ENCODE measurements around the gene YPEL5. TPM values are rescaled to one million over a fixed set of nuclear protein-coding genes. Genes with fewer than 3 reads are reported as not detected.
"Not testable (repeated sequence)": the region's sequence is repeated elsewhere in the genome, so short reads cannot be mapped to it uniquely, and the experiment has no call there.

YPEL5 gene
- total RNA-seq, 2 experiments from 2014 or later = 38.9 to 52.1 TPM

DNA sequence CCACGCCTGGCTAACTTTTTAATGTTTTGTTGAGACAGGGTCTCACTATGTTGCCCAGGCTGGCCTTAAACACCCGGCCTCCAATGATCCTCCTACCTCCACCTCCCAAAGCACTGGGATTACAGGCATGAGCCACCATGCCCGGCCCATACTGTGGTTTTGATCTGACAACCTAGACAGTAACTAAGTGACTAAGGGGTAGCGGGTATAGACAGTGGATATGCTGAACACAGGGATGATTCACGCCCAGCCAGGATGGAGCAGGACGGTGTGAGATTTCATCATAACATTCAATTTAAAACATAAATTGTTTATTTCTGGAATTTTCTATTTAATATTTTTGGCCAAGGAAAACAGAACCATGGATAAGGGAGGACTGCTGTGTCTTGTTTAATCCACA, 36.0 kb upstream of the YPEL5 start:
- H3K4me3 ChIP-seq (ENCODE audit: low read depth, low read length, poor library complexity, severe bottlenecking) = no peak overlapping the region
- H3K9me2 ChIP-seq (ENCODE audit: insufficient read depth, low read length) = no peaks in the 10 kb centered on the region
- no peaks in the 10 kb centered on the region for H3K36me3 ChIP-seq (ENCODE audit: insufficient read depth, low read length)
- H3K4me1 ChIP-seq (ENCODE audit: insufficient read depth, low read length, poor library complexity, severe bottlenecking) = peaks cover 10% of the 10 kb centered on the region
- CTCF ChIA-PET (ENCODE audit: unreplicated experiment) = interaction anchor here (0.5 kb wide), 1 partner anchor 20 kb away, joined by 3 read pairs; no protein-coding TSS in a partner anchor
- H4K20me1 ChIP-seq (ENCODE audit: insufficient read depth, low read length) = no peaks in the 10 kb centered on the region
- intact Hi-C loops (cut with micrococcal nuclease; ENCODE audit: unreplicated experiment) = no loop called here
- H3K27ac ChIP-seq (ENCODE audit: low read depth, low read length, poor library complexity, severe bottlenecking) = no peak overlapping the region
- H2AFZ ChIP-seq (ENCODE audit: low read length) = no peak overlapping the region
- H3K79me2 ChIP-seq (ENCODE audit: insufficient read depth, low read depth, low read length) = no peaks in the 10 kb centered on the region
- H3K4me2 ChIP-seq (ENCODE audit: low read length) = no peak overlapping the region
- no peak for DNase-seq (ENCODE audit: low spot score)
- POLR2A ChIA-PET = interaction anchor here (0.7 to 1.1 kb wide), 3 partner anchors 9 to 769 kb away, joined by 3 to 6 read pairs (median 3); no protein-coding TSS in a partner anchor
- no peak for TF ChIP-seq EZH2phosphoT487 (IDR thresholded peaks at IDR 0.05; ENCODE audit: borderline replicate concordance, low read depth, low read length)
- TF ChIP-seq, protein P1, sequence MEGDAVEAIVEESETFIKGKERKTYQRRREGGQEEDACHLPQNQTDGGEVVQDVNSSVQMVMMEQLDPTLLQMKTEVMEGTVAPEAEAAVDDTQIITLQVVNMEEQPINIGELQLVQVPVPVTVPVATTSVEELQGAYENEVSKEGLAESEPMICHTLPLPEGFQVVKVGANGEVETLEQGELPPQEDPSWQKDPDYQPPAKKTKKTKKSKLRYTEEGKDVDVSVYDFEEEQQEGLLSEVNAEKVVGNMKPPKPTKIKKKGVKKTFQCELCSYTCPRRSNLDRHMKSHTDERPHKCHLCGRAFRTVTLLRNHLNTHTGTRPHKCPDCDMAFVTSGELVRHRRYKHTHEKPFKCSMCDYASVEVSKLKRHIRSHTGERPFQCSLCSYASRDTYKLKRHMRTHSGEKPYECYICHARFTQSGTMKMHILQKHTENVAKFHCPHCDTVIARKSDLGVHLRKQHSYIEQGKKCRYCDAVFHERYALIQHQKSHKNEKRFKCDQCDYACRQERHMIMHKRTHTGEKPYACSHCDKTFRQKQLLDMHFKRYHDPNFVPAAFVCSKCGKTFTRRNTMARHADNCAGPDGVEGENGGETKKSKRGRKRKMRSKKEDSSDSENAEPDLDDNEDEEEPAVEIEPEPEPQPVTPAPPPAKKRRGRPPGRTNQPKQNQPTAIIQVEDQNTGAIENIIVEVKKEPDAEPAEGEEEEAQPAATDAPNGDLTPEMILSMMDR (conservative IDR thresholded peaks at IDR 0.05; ENCODE audit: low read length) = no peak
- BruUV-seq (replicated peaks) = no TSS peak
- no peaks in the 10 kb centered on the region for H3K9me3 ChIP-seq (ENCODE audit: low read length)

DNA sequence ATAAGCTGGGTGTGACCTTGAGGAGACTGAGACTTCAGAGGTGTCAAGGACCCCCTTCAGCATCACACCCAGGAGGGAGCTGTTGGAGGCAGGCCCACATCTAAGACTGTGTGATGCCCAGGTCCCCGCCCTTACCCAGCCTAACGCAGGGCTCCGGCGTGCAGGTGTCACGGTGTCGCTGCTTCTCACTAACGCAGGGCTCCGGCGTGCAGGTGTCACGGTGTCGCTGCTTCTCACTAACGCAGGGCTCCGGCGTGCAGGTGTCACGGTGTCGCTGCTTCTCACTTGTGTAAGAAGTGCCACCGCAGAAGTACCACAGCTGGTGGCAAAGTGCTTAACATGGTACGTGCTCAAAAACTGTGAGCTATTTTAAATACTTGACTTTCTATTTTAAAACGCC, 35.6 kb upstream of the YPEL5 start:
- BruUV-seq (replicated peaks); DNase-seq (ENCODE audit: low spot score): not testable (repeated sequence)

DNA sequence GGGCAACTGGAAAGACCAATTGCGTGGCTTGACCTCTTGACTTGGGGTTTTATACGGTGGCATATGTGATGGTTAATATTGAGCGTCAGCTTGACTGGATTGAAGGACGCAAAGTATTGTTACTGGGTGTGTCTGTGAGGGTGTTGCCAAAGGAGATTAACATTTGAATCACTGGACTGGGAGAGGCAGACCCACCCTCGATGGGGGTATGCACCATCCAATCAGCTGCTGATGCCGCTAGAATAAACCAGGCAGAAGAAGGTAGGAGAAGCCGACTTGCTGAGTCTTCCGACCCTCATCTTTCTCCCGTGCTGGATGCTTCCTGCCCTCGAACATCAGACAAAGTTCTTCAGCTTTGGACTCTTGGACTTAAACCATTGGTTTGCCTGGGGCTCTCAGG, 34.2 kb upstream of the YPEL5 start:
- no peaks in the 10 kb centered on the region for H4K20me1 ChIP-seq (ENCODE audit: insufficient read depth, low read length)
- BruUV-seq (replicated peaks) = no TSS peak
- H3K4me2 ChIP-seq (ENCODE audit: low read length) = no peak overlapping the region
- POLR2A ChIA-PET = interaction anchor here (0.6 kb wide), 1 partner anchor 92 kb away, joined by 6 read pairs; no protein-coding TSS in a partner anchor
- no peak for TF ChIP-seq EZH2phosphoT487 (IDR thresholded peaks at IDR 0.05; ENCODE audit: borderline replicate concordance, low read depth, low read length)
- TF ChIP-seq, protein P1 (conservative IDR thresholded peaks at IDR 0.05; ENCODE audit: low read length) = no peak
- no peak for DNase-seq (ENCODE audit: low spot score)
- intact Hi-C loops (cut with micrococcal nuclease; ENCODE audit: unreplicated experiment) = no loop called here
- H3K36me3 ChIP-seq (ENCODE audit: insufficient read depth, low read length) = no peaks in the 10 kb centered on the region
- no peaks in the 10 kb centered on the region for H3K9me3 ChIP-seq (ENCODE audit: low read length)
- CTCF ChIA-PET (ENCODE audit: unreplicated experiment) = no interaction called here
- no peak overlapping the region for H2AFZ ChIP-seq (ENCODE audit: low read length)
- peaks cover 10% of the 10 kb centered on the region for H3K4me1 ChIP-seq (ENCODE audit: insufficient read depth, low read length, poor library complexity, severe bottlenecking)
- H3K79me2 ChIP-seq (ENCODE audit: insufficient read depth, low read depth, low read length) = no peaks in the 10 kb centered on the region
- no peak overlapping the region for H3K27ac ChIP-seq (ENCODE audit: low read depth, low read length, poor library complexity, severe bottlenecking)
- no peaks in the 10 kb centered on the region for H3K9me2 ChIP-seq (ENCODE audit: insufficient read depth, low read length)
- no peak overlapping the region for H3K4me3 ChIP-seq (ENCODE audit: low read depth, low read length, poor library complexity, severe bottlenecking)

More for the DNA sequence above, 35.6 kb upstream of the YPEL5 start:
- H3K4me3 ChIP-seq (ENCODE audit: low read depth, low read length, poor library complexity, severe bottlenecking); H2AFZ ChIP-seq (ENCODE audit: low read length); H3K4me2 ChIP-seq (ENCODE audit: low read length); H4K20me1 ChIP-seq (ENCODE audit: insufficient read depth, low read length); H3K9me3 ChIP-seq (ENCODE audit: low read length); H3K79me2 ChIP-seq (ENCODE audit: insufficient read depth, low read depth, low read length); H3K9me2 ChIP-seq (ENCODE audit: insufficient read depth, low read length); H3K4me1 ChIP-seq (ENCODE audit: insufficient read depth, low read length, poor library complexity, severe bottlenecking); H3K36me3 ChIP-seq (ENCODE audit: insufficient read depth, low read length); intact Hi-C loops (cut with micrococcal nuclease; ENCODE audit: unreplicated experiment); CTCF ChIA-PET (ENCODE audit: unreplicated experiment); H3K27ac ChIP-seq (ENCODE audit: low read depth, low read length, poor library complexity, severe bottlenecking): not testable (repeated sequence)
- POLR2A ChIA-PET = interaction anchor here (0.7 kb wide), 1 partner anchor 770 kb away, joined by 3 read pairs; no protein-coding TSS in a partner anchor

Data from OCI-LY7 (cell line).